ENCODE data around the gene CARNS1. TPM values are rescaled to one million over a fixed set of nuclear protein-coding genes. Genes with fewer than 3 reads are reported as not detected.

Gene CARNS1
- total and polyA plus RNA-seq, 4 donors: 0.05 to 0.19 (median 0.10) TPM

DNA sequence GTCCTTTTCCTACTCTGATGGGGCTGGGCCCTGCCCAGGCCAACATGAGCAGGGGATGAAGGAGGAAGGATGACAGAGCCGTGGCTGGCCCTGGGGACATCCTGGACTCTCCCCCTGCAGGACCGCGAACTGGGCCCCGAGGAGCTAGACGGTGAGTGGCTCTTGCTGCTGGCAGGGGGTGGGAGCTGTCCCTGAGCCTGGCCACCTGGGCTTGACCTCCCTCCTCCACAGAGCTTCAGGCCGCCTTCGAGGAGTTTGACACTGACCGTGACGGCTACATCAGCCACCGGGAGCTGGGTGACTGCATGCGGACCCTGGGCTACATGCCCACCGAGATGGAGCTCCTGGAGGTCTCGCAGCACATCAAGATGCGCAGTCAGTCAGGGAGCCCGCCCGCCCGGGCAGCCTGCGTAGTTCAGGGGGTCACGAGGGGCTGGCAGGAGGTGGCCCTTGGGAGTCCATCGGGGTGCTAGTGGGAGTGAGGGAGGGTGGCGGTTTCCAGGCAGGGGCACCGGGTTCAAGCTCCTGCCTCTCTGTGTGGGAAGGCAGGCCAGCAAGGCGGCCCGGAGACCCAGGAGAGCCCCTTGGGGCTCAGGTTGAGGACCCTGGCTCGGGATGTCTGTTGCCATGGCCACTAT, 40.7 kb downstream of the CARNS1 start:
- H3K9ac ChIP-seq (ENCODE audit: low read depth in 1 of 2, low read length in 2 of 2): no peak overlapping the region
- no peak overlapping the region for H3K4me3 ChIP-seq (ENCODE audit: low read depth in 1 of 3, low read length in 3 of 3)
- 88% methylated on average over 25 of the region's 25 CpGs for WGBS
- TF ChIP-seq FOXA2 (IDR thresholded peaks at IDR 0.05): no peak
- TF ChIP-seq HNF4A (conservative IDR thresholded peaks at IDR 0.05): no peak
- TF ChIP-seq, protein P1, sequence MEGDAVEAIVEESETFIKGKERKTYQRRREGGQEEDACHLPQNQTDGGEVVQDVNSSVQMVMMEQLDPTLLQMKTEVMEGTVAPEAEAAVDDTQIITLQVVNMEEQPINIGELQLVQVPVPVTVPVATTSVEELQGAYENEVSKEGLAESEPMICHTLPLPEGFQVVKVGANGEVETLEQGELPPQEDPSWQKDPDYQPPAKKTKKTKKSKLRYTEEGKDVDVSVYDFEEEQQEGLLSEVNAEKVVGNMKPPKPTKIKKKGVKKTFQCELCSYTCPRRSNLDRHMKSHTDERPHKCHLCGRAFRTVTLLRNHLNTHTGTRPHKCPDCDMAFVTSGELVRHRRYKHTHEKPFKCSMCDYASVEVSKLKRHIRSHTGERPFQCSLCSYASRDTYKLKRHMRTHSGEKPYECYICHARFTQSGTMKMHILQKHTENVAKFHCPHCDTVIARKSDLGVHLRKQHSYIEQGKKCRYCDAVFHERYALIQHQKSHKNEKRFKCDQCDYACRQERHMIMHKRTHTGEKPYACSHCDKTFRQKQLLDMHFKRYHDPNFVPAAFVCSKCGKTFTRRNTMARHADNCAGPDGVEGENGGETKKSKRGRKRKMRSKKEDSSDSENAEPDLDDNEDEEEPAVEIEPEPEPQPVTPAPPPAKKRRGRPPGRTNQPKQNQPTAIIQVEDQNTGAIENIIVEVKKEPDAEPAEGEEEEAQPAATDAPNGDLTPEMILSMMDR (IDR thresholded peaks at IDR 0.05; ENCODE audit: low read depth, low read length, missing input control): no peak
- no peak for TF ChIP-seq SP1 (IDR thresholded peaks at IDR 0.05)
- no peak for TF ChIP-seq HNF4G (IDR thresholded peaks at IDR 0.05)
- no peak for TF ChIP-seq FOXA1 (IDR thresholded peaks at IDR 0.05)
- TF ChIP-seq, protein P2, sequence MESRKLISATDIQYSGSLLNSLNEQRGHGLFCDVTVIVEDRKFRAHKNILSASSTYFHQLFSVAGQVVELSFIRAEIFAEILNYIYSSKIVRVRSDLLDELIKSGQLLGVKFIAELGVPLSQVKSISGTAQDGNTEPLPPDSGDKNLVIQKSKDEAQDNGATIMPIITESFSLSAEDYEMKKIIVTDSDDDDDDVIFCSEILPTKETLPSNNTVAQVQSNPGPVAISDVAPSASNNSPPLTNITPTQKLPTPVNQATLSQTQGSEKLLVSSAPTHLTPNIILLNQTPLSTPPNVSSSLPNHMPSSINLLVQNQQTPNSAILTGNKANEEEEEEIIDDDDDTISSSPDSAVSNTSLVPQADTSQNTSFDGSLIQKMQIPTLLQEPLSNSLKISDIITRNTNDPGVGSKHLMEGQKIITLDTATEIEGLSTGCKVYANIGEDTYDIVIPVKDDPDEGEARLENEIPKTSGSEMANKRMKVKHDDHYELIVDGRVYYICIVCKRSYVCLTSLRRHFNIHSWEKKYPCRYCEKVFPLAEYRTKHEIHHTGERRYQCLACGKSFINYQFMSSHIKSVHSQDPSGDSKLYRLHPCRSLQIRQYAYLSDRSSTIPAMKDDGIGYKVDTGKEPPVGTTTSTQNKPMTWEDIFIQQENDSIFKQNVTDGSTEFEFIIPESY (IDR thresholded peaks at IDR 0.05): no peak
- no peak for TF ChIP-seq NR2F2 (IDR thresholded peaks at IDR 0.05)
- TF ChIP-seq, protein P3, sequence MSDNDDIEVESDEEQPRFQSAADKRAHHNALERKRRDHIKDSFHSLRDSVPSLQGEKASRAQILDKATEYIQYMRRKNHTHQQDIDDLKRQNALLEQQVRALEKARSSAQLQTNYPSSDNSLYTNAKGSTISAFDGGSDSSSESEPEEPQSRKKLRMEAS (IDR thresholded peaks at IDR 0.05): no peak
- TF ChIP-seq GABPA (IDR thresholded peaks at IDR 0.05 in 1 of 2, conservative IDR thresholded peaks at IDR 0.05 in 1 of 2): no peak
- TF ChIP-seq YY1 (IDR thresholded peaks at IDR 0.05): no peak
- no peak for TF ChIP-seq EGR1 (IDR thresholded peaks at IDR 0.05; ENCODE audit: low read depth in 2 of 2)
- H3K36me3 ChIP-seq (ENCODE audit: control insufficient read depth in 4 of 4, insufficient read depth in 3 of 4, low read depth in 1 of 4, low read length in 3 of 4): no peaks in the 10 kb centered on the region
- H3K27me3 ChIP-seq (ENCODE audit: control insufficient read depth in 4 of 4, insufficient read depth in 4 of 4, low read length in 3 of 4): no peaks in the 10 kb centered on the region
- no peak for DNase-seq (ENCODE audit: low spot score)
- no peaks in the 10 kb centered on the region for H3K9me3 ChIP-seq (ENCODE audit: control insufficient read depth in 4 of 4, low read length in 3 of 4)
- H3K27ac ChIP-seq (ENCODE audit: low read depth in 1 of 2, low read length in 2 of 2): no peak overlapping the region
- H3K4me1 ChIP-seq (ENCODE audit: control insufficient read depth in 4 of 4, insufficient read depth in 4 of 4, low read length in 3 of 4): no peaks in the 10 kb centered on the region

DNA sequence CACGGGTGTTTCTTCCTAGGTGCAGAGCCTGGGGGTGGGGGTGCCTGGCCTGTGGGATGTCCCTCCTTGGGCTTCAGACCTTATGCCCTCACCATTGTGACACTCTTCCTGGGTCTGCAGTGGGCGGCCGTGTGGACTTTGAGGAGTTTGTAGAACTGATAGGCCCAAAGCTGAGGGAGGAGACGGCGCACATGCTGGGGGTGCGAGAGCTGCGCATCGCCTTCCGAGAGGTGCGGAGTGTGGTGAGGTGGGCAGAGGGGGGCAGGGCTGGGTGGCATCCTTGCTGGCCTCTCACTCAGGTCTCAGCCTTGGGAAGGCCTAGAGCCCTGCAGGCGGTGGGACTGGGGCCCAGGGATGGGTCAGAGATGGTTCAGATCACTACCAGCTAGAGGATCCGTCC, 42.0 kb downstream of the CARNS1 start:
- TF ChIP-seq HNF4G (IDR thresholded peaks at IDR 0.05): no peak
- TF ChIP-seq RAD21 (IDR thresholded peaks at IDR 0.05): no peak
- TF ChIP-seq FOXA2 (IDR thresholded peaks at IDR 0.05): no peak
- TF ChIP-seq NR2F2 (IDR thresholded peaks at IDR 0.05): no peak
- TF ChIP-seq, protein P2 (IDR thresholded peaks at IDR 0.05): no peak
- TF ChIP-seq, protein P4, sequence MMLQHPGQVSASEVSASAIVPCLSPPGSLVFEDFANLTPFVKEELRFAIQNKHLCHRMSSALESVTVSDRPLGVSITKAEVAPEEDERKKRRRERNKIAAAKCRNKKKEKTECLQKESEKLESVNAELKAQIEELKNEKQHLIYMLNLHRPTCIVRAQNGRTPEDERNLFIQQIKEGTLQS (IDR thresholded peaks at IDR 0.05): no peak
- no peak for TF ChIP-seq EGR1 (IDR thresholded peaks at IDR 0.05; ENCODE audit: low read depth in 2 of 2)
- TF ChIP-seq, protein P3 (IDR thresholded peaks at IDR 0.05): no peak
- no peak for TF ChIP-seq TAF1 (conservative IDR thresholded peaks at IDR 0.05)
- no peak for TF ChIP-seq FOXA1 (IDR thresholded peaks at IDR 0.05)
- TF ChIP-seq SP1 (IDR thresholded peaks at IDR 0.05): no peak
- TF ChIP-seq, protein P1 (IDR thresholded peaks at IDR 0.05; ENCODE audit: low read depth, low read length, missing input control): no peak
- TF ChIP-seq HNF4A (conservative IDR thresholded peaks at IDR 0.05): no peak
- no peak for TF ChIP-seq GABPA (IDR thresholded peaks at IDR 0.05 in 1 of 2, conservative IDR thresholded peaks at IDR 0.05 in 1 of 2)
- TF ChIP-seq RXRA (IDR thresholded peaks at IDR 0.05): no peak
- no peak for TF ChIP-seq REST (IDR thresholded peaks at IDR 0.05)
- no peak for TF ChIP-seq JUND (IDR thresholded peaks at IDR 0.05)
- no peak for TF ChIP-seq YY1 (IDR thresholded peaks at IDR 0.05)
- Histone ChIP-seq H3K9ac (ENCODE audit: low read depth in 1 of 2, low read length in 2 of 2) (no peak overlapping the region), H3K27ac (ENCODE audit: low read depth in 1 of 2, low read length in 2 of 2) (no peak overlapping the region), H3K9me3 (ENCODE audit: control insufficient read depth in 4 of 4, low read length in 3 of 4) (no peaks in the 10 kb centered on the region), H3K4me1 (ENCODE audit: control insufficient read depth in 4 of 4, insufficient read depth in 4 of 4, low read length in 3 of 4) (no peaks in the 10 kb centered on the region), H3K36me3 (ENCODE audit: control insufficient read depth in 4 of 4, insufficient read depth in 3 of 4, low read depth in 1 of 4, low read length in 3 of 4) (no peaks in the 10 kb centered on the region), H3K27me3 (ENCODE audit: control insufficient read depth in 4 of 4, insufficient read depth in 4 of 4, low read length in 3 of 4) (no peaks in the 10 kb centered on the region), H3K4me3 (ENCODE audit: low read depth in 1 of 3, low read length in 3 of 3) (no peak overlapping the region)
- 93% methylated on average over 12 of the region's 12 CpGs for WGBS
- DNase-seq (ENCODE audit: low spot score): no peak

All from liver (tissue), 9 donors.